Measurements from ENCODE around the gene C3. TPM values are rescaled to one million over a fixed set of nuclear protein-coding genes. Genes with fewer than 3 reads are reported as not detected.
"Not testable (repeated sequence)": the region's sequence is repeated elsewhere in the genome, so short reads cannot be mapped to it uniquely, and the experiment has no call there.

C3 gene
- total RNA-seq, 1 donor: 14.1 TPM

- peaks cover 9% of the 10 kb centered on the region for H3K4me1 ChIP-seq (ENCODE audit: insufficient read depth, low read length)
- TF ChIP-seq CTCF (IDR thresholded peaks at IDR 0.05; ENCODE audit: extremely low read depth, low read depth, low read length): no peak
Observed at GRCh38 chr19:6676288-6676687, 44.2 kb downstream of the C3 start.

GRCh38 chr19:6674868-6675305, 45.6 kb downstream of the C3 start:
- Histone ChIP-seq H3K36me3 (ENCODE audit: insufficient read depth, low read length) (no peaks in the 10 kb centered on the region), H3K4me1 (ENCODE audit: insufficient read depth, low read length) (peaks cover 9% of the 10 kb centered on the region), H4K20me1 (ENCODE audit: insufficient read depth, low read length) (no peaks in the 10 kb centered on the region), H3K4me2 (ENCODE audit: insufficient read depth, low read length) (peak overlapping the region; percentile 55), H3K27me3 (ENCODE audit: insufficient read depth, low read length) (no peaks in the 10 kb centered on the region), H3K79me2 (ENCODE audit: insufficient read depth, low read length) (no peaks in the 10 kb centered on the region), H3K27ac (ENCODE audit: low read depth, low read length) (no peak overlapping the region), H3K9me3 (ENCODE audit: low read depth, low read length) (no peaks in the 10 kb centered on the region), H3K4me3 (ENCODE audit: insufficient read depth, low read length) (peak overlapping the region; percentile 30), H2AFZ (ENCODE audit: low read length) (no peak overlapping the region)
- TF ChIP-seq CTCF (IDR thresholded peaks at IDR 0.05; ENCODE audit: extremely low read depth, low read depth, low read length): no peak
- DNase-seq (ENCODE audit: insufficient read length, low spot score, missing footprints): peak; percentile 96

More at GRCh38 chr19:6676288-6676687, 44.2 kb downstream of the C3 start:
- no peaks in the 10 kb centered on the region for H3K36me3 ChIP-seq (ENCODE audit: insufficient read depth, low read length)
- no peaks in the 10 kb centered on the region for H3K79me2 ChIP-seq (ENCODE audit: insufficient read depth, low read length)
- H3K27ac ChIP-seq (ENCODE audit: low read depth, low read length): no peak overlapping the region
- H3K4me3 ChIP-seq (ENCODE audit: insufficient read depth, low read length): no peak overlapping the region
- no peak for DNase-seq (ENCODE audit: insufficient read length, low spot score, missing footprints)
- no peaks in the 10 kb centered on the region for H4K20me1 ChIP-seq (ENCODE audit: insufficient read depth, low read length)
- H3K4me2 ChIP-seq (ENCODE audit: insufficient read depth, low read length): no peak overlapping the region
- H2AFZ ChIP-seq (ENCODE audit: low read length): no peak overlapping the region
- no peaks in the 10 kb centered on the region for H3K27me3 ChIP-seq (ENCODE audit: insufficient read depth, low read length)
- H3K9me3 ChIP-seq (ENCODE audit: low read depth, low read length): no peaks in the 10 kb centered on the region

- not testable (repeated sequence) for H3K36me3 ChIP-seq (ENCODE audit: insufficient read depth, low read length); H3K4me3 ChIP-seq (ENCODE audit: insufficient read depth, low read length); H3K79me2 ChIP-seq (ENCODE audit: insufficient read depth, low read length); H3K9me3 ChIP-seq (ENCODE audit: low read depth, low read length); H3K4me1 ChIP-seq (ENCODE audit: insufficient read depth, low read length); H3K27me3 ChIP-seq (ENCODE audit: insufficient read depth, low read length); DNase-seq (ENCODE audit: insufficient read length, low spot score, missing footprints); H3K27ac ChIP-seq (ENCODE audit: low read depth, low read length); H4K20me1 ChIP-seq (ENCODE audit: insufficient read depth, low read length); H2AFZ ChIP-seq (ENCODE audit: low read length)
- peak overlapping the region; percentile 55 for H3K4me2 ChIP-seq (ENCODE audit: insufficient read depth, low read length)
Observed at GRCh38 chr19:6674408-6674807, 46.0 kb downstream of the C3 start.

GRCh38 chr19:6672693-6673290, 47.7 kb downstream of the C3 start:
- Histone ChIP-seq H3K4me1 (ENCODE audit: insufficient read depth, low read length) (peaks cover 9% of the 10 kb centered on the region), H3K27me3 (ENCODE audit: insufficient read depth, low read length) (no peaks in the 10 kb centered on the region), H3K36me3 (ENCODE audit: insufficient read depth, low read length) (no peaks in the 10 kb centered on the region), H3K4me2 (ENCODE audit: insufficient read depth, low read length) (no peak overlapping the region), H4K20me1 (ENCODE audit: insufficient read depth, low read length) (no peaks in the 10 kb centered on the region), H3K27ac (ENCODE audit: low read depth, low read length) (no peak overlapping the region), H3K9me3 (ENCODE audit: low read depth, low read length) (no peaks in the 10 kb centered on the region), H3K79me2 (ENCODE audit: insufficient read depth, low read length) (no peaks in the 10 kb centered on the region), H2AFZ (ENCODE audit: low read length) (no peak overlapping the region), H3K4me3 (ENCODE audit: insufficient read depth, low read length) (no peak overlapping the region)
- TF ChIP-seq CTCF (IDR thresholded peaks at IDR 0.05; ENCODE audit: extremely low read depth, low read depth, low read length): no peak
- DNase-seq (ENCODE audit: insufficient read length, low spot score, missing footprints): no peak
